HG02571 (cell line): ENCODE data around the gene UTP14C.
"Not testable (repeated sequence)": the region's sequence is repeated elsewhere in the genome, so short reads cannot be mapped to it uniquely, and the experiment has no call there.

Experiments used
- ATAC-seq: cut with Tn5 transposase; IDR thresholded peaks from one replicate; pipeline ENCODE4 v1.9.1; 2021; ENCODE audit warnings: mild to moderate bottlenecking, moderate library complexity; ENCODE audit not compliant: unreplicated experiment

The UTP14C gene

GRCh38 chr13:52001120-52001731 lies 23.3 kb upstream of the UTP14C start:
- ATAC-seq: peak; percentile 81

- no peak for ATAC-seq
Observed at GRCh38 chr13:52002361-52002760, 22.1 kb upstream of the UTP14C start.

- ATAC-seq: no peak
Observed at GRCh38 chr13:52003541-52003940, 20.9 kb upstream of the UTP14C start.

DNA sequence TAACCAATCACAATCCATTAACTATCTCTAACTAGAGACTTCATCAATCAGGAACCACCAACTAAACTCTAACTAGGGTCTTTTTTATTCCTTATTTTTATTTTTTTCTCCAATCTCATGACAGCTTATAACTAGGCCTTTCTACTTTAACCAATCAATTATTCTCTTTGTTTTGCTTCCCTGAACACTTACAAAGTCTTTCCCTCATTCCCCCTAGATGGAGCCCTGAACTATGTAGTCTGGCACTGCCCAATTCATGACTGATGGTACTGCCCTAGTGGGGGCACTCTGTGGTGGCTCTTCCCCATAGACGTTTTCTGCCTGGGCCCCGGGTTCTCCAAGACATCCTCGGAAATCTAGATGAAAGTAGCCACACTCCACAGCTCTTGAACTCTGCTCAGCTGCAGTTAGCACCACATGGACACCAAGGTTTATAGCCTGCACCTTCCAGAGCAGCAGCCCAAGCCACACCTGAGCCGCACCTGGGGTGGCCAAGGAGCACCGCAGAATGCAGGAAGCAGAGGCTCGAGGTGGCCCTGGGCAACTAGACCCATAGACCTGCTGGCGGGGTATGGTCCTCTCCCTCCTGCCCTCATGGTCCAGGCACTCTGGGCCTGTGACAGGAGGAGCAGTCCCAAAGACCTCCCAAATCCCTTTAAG lies 19.9 kb upstream of the UTP14C start:
- no peak for ATAC-seq

- no peak for ATAC-seq
Observed at GRCh38 chr13:52005841-52006522, 18.5 kb upstream of the UTP14C start.

GRCh38 chr13:52006523-52007245 lies 17.8 kb upstream of the UTP14C start:
- ATAC-seq: no peak

DNA sequence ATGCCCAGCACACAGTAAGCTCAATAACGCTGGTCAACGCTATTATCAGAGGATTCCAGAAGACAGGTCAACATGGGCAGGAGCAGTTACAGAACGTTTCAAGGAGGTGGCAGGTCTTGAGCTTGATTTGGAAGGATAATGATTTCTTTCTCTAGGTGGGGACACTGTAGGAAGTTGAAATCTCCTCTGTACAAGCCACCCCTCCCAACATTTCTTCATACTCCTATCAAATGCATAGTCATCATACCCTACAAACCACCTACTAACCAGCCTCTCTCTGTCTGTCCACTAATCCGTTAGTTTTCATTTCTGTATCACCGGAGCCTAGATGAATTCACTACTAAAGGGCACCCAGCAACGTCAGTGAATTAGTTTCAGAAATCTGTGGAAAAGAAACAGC lies 14.5 kb upstream of the UTP14C start:
- no peak for ATAC-seq

DNA sequence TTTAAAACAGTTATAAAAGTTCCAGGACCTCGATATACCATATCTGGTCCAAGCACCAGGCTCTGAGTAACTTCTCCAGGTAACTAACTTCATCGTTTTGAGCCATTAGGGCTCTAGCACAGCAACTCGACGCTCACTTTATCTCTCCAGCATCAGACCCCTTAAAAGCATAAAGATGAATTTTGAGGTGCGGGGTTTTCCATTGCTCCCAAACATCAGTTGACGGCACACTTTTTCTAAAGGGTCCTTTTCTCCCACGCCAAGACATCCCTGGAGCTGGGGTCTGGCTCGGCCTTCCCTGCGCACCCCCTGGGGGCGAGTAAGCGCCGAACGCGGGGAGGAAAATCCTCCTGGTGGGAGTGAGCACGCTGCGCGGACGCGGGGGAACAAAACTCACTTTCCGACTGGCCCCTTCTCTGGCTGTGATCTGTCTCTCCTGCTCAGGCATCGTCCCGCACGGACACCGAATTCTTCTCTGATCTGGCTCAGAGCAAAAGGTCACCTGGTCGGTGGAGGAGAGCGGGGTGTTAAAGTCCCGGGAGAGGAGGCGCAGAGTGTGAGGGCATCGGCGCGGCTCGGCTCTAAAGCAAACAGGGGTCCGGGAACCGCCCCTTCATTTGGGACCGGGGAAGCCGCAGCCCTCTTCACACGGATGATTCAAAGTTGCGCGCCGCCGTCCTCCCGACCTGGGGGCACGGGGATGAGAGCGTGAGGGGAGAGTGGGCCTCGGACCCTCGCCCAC lies 13.4 kb upstream of the UTP14C start, which contains the start of gene ATP7B:
ATP7B (minus strand) TSS at position 561 of the 742 bp plus-strand sequence; CDS start at position 448, 113 bp downstream.
- no peak for ATAC-seq

GRCh38 chr13:52011632-52012511 lies 12.6 kb upstream of the UTP14C start, which contains the start of gene ALG11:
TSS of gene ALG11 (plus strand) at chr13:52012398. CDS start at chr13:52012419, 21 bp downstream.
- ATAC-seq: peak; percentile 99

- no peak for ATAC-seq
Observed at GRCh38 chr13:52012512-52012836, 12.0 kb upstream of the UTP14C start.

DNA sequence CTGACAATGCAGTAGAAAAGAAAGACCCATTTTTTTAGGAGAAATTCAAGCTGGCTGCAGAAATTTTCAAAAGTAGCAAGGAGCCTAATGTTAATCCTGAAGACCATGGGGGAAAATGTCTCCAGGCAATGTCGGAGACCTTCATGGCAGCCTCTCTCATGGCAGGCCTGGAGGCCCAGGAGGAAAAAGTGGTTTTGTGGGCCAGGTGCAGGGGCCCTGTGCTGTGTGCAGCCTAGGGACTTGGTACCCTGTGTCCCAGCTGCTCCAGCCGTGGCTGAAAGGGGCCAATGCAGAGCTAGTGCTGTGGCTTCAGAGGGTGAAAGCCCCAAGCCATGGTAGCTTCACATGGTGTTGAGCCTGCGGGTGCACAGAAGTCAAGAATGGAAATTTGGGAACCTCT lies 8.2 kb upstream of the UTP14C start:
- no peak for ATAC-seq

DNA sequence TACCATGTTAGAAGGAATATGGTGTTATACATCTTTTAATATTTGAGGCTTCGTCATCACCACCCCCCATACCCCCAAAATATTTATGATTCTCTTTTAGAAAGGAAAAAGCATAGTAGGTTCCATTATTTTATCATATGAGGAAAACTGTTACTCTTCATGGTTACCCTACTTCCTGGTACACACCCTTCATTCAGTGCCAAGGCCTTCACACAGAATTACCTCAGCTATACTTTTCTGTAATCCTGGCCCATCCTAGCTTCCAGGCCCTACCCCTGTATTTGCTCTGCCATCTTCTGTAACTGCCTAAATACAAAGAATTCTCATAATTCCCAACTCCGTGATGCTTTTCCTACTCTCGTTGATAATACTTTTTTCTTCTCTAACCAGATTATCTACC lies 4.3 kb upstream of the UTP14C start:
- no peak for ATAC-seq

GRCh38 chr13:52022356-52022755 lies 2.1 kb upstream of the UTP14C start:
- ATAC-seq: no peak

GRCh38 chr13:52025475-52026245 lies 1.2 kb downstream of the UTP14C start:
- no peak for ATAC-seq

DNA sequence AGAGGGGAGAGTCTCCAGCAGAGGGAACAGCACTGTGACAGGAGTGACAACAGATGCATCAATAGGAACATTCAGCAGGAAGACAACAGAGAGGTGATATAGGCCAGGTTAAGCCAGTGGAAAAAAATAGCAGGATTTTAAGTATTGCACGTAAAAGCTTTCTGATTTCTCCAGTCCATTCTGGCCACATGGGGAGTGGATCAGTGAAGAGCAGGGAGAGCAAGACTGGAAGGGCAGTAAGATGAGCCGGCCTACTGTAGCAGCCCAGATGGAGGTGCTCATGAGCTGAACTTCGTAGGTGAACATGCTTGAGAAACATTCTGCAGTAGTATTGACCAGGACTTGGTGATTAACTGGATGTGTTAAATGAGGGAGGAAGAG lies 1.7 kb downstream of the UTP14C start:
- ATAC-seq: no peak

DNA sequence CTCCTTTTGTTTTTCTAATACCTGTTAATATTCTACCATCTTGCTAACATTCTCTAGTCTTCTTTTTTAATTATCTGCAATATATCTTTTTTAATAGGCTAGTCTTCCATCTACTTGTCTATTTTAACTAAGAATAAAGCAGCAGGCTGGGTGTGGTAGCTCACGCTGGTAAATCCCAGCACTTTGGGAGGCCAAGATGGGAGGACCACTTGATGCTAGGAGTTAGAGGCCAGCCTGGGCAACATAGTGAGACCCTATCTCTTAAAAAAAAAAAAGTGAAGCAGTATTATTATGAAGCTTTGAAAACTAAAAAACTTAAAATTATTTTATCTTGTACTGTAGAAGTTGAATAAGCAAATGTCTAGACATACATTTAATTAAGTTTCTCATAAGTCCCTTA lies 3.3 kb downstream of the UTP14C start:
- ATAC-seq: no peak

DNA sequence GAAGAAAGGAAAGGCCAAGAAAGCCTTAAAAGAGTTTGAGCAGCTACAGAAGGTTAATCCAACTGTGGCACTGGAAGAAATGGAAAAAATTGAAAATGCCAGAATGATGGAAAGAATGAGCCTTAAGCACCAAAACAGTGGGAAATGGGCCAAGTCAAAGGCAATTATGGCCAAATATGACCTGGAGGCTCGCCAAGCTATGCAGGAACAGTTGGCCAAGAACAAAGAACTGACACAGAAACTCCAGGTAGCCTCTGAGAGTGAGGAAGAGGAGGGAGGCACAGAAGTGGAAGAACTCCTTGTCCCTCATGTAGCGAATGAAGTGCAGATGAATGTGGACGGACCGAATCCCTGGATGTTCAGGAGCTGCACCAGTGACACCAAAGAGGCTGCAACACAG lies 5.1 kb downstream of the UTP14C start:
- no peak for ATAC-seq

GRCh38 chr13:52030401-52030800 lies 5.9 kb downstream of the UTP14C start:
- ATAC-seq: not testable (repeated sequence)

DNA sequence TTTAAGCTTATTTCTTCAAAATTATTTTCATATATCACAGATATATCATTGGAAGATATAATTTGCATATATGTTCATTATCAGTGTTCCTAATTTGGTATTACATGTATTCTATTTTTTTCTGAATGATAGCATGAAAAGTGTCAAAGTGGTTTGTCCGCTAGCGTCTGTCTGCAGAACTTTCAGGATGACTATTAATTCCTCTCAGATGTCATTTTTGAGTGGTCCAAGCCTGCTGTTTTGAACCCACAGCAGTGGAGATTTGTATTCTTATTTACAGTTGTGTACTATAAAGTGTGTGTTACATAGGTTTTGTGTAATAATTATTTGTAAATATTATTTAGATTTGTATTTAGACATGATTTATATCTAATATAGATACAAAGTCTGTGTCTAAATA lies 8.5 kb downstream of the UTP14C start:
- ATAC-seq: no peak
